ENCODE results near the gene CD82.

Gene CD82

DNA sequence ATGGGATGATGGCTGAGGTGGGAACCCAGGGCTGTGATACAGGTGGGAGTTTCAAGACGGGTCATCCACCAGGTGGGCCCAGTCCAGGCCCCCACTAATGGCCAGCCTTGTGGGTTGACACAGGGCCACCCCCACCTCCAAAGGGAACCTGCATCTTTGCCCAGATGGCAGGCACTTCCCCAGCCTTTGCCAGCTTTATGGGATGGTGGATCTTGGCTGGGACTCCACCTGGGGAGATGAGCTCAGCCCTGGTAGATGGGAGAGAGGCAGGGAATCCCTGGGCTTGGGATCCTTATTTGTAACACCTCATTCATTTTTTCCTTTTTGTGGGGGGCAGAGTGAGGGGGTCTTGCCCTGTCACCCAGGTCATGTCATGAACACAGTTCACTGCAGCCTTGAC, 33.4 kb downstream of the CD82 start:
- DNase-seq (ENCODE audit: low read depth in 2 of 3, low spot score in 2 of 3), result no peak

DNA sequence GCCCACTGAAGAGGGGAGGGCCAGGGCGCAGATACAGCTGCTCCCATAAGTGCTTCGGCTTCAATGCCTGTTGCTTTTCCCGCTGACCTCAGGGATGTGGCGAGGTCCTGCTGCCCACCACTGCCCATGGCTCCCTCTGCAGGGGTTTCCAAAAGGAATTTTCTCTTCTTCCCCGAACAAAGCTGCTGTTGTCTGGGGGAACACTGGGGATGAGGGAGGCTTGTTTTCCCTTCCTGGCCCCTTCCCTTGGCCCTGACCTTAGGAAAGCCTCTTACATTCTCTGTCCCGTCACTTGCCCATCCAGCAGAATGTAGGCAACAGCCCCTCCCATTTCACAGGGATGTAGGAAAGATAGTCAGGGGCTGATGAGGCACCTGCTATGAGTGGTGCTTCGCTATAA, 34.8 kb downstream of the CD82 start:
- DNase-seq (ENCODE audit: low read depth in 2 of 3, low spot score in 2 of 3), result no peak

DNA sequence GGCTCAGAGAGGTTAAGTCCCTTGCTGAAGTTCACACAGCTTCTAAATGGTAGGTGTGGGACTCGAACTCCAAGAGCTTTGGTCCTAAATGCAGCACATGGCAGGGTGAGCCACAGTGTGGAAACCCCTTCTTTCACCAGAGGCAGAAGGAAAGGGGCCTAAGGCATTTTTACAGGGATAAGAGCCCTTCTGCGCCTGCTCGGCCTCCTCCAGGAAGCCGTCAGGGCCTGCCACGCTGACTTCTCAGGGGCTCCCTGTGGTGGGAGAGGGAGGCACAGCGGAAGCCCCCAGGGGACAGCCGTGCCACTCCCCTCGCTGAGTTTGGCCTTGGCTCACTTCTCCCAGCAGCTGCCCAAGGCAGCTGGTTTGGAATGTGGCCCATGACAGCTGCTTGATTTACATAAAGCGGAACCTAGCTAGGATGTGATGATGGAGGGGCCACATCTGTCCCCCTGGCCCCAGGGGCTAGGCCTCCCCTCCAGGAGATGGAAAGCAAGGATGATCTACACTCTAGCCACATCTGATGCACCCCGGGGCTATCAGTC, 35.4 kb downstream of the CD82 start:
- DNase-seq (ENCODE audit: low read depth in 2 of 3, low spot score in 2 of 3), result no peak

DNA sequence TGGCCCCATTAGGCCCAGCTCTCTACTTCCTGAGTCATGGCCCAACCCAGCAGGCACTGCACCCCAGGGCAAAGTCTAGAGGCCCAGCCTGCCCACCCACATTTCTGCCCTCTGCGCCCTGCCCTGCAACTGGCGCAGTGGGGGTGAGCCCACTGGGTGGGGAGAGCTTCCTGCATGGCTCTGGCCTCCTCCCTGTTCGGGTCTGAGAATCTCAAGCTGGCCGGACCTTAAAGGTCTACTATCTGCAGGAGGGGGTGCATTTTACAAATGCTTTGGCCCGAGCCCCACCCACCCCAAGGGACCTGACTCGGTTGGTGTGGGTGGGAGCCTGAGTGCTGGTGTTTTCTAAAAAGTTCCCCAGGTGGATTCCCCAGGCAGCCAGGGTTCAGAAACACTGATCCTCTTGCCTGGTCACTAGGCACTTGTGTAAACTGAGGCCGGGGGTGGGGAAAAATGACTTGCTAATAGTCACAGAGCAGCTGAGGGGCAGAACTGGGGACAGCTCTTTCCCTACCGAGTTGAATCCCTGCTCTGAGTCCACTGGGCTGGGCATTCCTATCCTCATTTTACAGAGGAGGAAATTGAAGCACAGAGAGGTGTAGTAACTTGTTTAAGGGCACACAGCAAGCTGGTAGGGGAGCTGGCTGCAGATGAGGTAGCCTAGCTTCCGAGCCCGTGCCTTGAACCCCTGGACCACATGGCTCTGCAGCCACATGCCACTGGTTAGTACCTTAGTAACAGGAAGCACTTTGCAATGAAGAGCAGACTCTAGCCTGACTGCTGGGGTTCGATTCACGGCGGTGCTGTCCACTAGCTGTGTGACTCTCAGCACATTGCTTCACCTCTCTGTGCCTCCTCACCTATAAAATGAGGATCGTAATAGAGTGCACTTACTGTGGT, 36.3 kb downstream of the CD82 start:
- DNase-seq (ENCODE audit: low read depth in 2 of 3, low spot score in 2 of 3), result peak in 1 of 3 experiments; percentile 36

DNA sequence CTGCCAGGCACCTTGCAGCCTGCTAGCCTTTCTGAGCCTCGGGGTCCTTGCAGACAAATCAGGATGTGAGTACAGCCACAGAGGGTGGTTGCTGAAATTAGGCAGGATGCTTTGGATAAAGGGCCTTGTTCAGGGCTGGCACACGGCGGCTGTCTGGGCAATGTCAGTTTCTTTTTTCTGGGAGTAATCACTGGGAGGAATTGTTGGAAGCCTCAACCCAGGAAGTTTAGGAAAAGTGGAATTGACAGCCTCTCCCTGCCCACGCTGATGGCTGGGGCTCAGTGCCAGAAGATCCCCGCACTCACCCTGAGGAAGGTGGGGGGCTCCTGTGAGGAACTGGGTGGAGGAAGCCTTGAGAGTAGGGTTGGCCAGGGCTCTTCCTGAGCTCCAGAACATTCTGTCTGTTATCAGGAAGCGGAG, 37.4 kb downstream of the CD82 start:
- no peak for DNase-seq (ENCODE audit: low read depth in 2 of 3, low spot score in 2 of 3)

DNA sequence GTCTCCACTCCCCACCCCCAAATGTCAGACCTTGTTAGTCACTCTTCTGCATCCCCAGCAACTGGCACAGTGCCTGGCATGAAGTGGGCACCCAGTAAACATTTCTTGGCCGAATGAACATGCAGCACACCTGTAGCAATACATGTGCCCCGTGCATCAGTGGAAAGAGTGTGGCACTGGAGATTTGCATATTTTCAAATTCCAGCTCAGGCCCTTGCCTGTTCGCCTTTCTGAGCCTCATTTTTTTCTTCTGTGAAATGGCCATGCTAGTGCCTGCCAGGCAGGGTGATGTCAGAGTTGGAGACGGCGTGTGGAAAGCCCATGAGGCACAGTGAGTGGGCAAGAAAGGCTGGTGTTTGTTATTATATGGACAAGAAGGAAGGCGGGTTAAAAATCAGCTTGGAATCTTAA, 38.7 kb downstream of the CD82 start:
- DNase-seq (ENCODE audit: low read depth in 2 of 3, low spot score in 2 of 3), result no peak

DNA sequence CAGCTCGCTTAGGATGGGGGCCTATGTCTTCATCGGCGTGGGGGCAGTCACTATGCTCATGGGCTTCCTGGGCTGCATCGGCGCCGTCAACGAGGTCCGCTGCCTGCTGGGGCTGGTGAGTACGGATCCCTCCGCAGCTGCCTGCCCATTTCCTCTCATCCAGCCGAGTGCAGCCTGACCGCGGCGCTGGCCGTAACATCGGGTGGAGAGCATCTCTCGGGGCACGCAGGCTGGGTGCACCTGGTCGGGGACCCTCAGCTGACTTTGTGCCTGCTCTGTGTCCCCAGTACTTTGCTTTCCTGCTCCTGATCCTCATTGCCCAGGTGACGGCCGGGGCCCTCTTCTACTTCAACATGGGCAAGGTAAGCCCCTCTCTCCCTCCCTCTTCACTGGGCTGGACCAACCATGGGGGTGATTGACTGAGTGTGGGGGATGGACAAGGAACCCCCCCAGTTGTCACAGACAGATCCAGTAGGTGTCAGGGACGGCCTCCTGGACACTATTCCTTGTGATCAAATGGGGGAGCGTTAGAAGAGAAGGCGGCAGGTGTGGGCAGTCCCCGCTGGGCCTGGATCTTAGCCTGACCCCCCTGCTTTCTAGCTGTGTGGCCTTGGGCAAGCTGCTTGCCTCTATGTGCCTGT, 39.7 kb downstream of the CD82 start:
- DNase-seq (ENCODE audit: low read depth in 2 of 3, low spot score in 2 of 3), result no peak

DNA sequence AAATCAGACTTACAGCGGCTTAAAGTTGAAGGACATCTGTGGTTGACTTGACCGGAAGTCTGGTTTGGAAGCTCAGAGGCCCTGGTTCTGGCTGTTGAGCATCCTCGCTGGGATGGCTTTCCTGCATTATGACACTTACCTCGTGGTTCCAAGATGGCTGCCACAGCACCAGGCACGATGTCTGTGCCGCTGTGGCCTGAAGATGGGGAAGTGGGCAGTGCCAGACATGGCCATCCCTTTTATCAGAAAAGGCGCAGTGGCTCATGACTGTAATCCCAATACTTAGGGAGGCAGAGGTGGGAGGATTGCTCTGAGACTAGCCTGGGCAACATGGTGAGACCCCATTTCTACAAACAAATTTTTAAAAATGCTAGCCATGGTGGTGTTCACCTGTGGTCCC, 40.5 kb downstream of the CD82 start:
- DNase-seq (ENCODE audit: low read depth in 2 of 3, low spot score in 2 of 3), result no peak

DNA sequence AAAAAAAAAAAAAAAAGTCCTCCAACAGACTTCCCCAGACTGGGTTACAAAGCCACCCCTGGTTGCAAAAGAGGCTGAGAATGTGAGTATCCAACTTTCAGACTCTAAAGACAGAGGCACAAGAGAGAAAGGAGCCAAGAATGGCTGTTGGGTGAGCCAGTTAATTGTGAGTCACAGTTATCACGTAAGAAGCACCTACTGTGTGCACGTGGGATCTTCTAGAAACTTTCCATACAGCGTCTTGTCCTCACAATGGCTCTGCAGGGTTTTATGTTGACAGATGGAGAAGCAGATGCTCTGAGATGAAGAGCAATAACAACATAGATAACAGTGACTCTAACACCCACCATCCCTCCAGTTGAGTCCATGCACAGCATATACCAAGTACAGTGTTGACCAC, 41.0 kb downstream of the CD82 start:
- DNase-seq (ENCODE audit: low read depth in 2 of 3, low spot score in 2 of 3), result no peak

DNA sequence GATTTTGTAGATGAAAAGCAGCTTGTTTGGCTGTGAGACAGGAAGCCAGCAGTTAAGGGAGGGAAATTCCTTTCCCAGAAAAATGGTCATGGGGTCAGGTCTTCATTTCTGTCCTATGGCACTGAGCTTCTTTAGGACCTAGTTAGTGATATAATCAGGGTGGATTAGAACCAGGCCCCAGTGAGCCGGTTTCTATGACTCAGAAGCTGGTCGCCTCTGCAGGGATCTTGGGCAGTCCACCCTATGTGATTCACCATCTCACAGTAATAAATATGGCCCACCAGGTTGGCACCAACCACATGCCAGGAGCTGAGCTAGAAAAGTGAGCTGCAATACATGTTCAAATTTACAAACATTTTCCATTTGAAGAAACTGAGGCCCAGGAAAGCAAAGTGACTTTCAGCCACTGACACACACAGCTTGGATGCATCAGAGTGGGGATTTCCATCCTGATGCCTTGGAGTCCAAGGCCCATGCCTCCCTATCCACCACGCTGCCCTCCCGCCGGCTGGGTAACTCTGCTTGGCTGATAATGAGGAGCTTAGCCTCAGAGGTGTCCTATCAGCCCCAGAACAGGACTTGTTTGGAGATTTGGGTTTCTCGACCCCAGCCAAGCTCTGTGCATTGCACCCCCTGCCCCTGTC, 42.0 kb downstream of the CD82 start:
- no peak for DNase-seq (ENCODE audit: low read depth in 2 of 3, low spot score in 2 of 3)

DNA sequence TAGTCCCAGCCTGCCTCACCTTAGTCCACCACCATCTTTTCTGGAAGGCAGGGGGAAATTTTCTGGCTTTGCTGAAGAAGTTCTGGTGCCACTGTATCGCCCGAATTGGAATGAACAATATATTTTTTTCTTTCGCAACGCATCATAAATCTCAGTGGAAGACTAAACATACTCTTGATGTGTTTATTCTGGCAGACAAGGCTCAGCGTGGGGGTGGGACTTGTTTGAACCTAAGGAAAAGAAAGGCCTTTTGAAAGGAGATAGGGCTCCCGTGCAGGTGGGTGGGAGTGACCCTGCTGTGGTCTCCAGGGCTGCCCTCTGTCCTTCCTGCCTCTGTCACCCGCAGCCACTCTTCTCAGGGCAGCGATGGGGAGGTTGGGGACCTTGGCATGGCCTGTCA, 42.5 kb downstream of the CD82 start:
- DNase-seq (ENCODE audit: low read depth in 2 of 3, low spot score in 2 of 3), result no peak

DNA sequence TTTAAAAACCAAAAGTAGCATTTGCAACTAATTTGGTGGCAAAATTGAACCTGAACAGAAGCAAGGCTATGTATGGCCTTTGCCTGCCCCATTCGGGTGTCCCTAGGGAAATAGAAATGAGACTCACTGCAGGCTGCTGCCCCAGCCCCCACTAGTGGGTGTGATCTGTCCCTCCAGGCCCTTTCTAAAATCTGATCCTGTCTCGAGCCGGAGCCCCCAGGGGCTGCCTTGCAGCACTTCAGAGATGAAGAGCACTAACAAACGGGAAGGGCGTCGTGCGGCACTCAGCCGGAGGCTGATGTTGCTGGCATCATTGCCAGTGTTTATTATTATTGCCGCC, 43.2 kb downstream of the CD82 start:
- DNase-seq (ENCODE audit: low read depth in 2 of 3, low spot score in 2 of 3), result no peak

DNA sequence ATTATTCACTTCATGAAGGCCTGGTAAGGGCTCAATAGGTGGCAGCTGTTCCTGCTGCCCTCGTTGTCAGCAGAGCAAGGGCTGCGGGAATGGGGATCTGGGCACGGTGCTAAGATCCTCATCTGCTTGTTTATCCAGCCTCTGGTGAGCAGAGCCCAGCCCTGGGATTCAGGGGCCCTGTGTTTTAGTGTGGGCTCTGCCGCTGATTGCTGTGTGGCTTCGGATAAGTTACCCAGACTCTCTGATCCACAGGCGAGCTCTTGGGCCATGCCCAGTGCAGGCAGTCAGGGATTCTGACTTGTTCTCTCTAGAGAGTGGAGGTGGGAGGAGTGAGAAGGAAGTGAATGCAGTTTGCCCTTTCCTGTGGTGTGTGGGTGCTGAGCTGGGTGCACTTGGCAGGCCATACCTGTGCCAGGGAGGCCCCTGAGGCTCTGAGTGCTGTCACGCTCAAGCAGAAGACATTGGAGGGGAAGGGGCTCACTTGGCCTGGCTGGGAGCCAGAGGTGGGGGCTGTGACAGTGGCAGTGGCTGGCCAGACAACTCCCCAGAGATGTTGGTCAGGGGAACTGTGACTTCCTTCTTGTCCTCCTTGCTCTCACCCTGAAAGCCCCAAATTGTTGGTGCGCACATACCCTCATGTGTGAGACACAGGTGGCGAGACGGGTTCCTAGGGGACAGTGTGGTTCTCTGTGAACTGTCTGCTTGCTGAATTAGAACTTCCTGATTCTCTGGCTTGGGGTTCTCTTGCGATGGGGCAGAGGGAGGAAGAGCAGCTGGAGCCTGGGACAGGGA, 43.7 kb downstream of the CD82 start:
- no peak for DNase-seq (ENCODE audit: low read depth in 2 of 3, low spot score in 2 of 3)

DNA sequence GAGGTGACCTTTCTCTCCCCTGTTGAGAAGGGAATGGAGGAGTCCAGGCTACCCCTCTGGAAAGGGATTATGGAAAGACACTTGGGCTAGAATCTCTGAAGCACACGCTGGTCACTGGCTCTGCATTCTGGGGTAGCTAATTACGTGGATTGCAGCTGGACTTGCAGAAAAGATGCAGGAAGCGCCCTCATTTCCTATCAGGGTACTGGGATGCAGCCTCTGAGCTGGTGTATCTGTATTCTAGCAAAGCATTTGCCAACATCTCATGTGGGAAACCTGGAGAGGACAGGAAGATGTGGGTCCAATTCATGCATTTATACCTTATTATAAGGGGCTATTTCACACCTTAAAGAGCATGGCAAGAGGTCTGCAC, 44.3 kb downstream of the CD82 start:
- DNase-seq (ENCODE audit: low read depth in 2 of 3, low spot score in 2 of 3), result no peak

DNA sequence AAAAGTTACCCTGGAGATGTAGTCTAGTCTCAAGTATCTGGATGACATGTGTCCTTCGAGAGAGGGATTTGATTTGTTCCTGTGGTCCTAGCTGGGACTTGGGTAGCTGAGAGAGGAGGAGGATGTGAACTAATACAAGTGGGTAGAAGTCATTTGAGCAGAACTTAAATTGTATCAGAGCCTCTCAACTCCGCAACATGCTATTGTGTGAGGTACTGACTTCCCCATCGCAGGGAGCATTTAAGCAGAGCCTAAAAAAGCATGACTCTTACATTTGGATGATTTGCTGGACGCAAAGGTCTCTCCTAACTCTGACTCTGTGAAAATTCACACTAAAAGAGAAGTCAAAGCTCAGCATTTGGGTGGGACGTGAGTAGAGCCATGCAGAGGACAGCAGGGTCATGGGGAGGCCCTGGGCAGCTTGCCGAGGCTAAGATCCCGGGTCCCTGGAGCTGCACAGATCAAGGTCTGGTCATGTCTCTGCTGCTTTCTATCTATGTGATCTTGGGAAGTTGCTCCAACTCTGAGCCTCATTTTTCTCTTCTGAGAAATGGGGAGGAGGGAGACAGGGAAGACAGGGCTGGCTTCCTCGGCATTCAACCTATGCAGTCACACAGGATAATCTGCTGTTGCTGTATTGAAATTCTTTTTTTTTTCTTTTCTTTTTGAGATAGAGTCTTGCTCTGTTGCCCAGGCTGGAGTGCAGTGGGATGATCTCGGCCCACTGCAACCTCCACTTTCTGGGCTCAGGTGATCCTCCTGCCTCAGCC, 44.9 kb downstream of the CD82 start:
- no peak for DNase-seq (ENCODE audit: low read depth in 2 of 3, low spot score in 2 of 3)

DNA sequence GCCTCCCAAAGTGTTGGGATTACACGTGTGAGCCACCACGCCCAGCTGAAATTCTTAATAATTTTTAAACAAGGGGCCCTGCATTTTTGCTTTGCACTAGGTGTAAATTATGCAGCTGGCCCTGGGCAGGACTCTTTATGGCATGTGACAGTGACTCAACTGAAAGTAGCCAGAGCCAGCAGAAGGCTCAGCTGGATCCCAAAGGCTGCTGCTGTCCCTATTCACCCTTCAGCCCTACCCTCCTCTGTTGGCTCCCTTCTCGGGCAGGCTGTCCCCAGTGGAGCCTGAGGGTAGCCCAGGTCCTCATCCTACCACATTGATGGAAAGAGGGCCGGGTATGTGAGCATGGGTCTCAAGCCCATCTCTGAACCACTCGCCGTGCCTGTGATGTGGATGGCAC, 45.6 kb downstream of the CD82 start:
- no peak for DNase-seq (ENCODE audit: low read depth in 2 of 3, low spot score in 2 of 3)

DNA sequence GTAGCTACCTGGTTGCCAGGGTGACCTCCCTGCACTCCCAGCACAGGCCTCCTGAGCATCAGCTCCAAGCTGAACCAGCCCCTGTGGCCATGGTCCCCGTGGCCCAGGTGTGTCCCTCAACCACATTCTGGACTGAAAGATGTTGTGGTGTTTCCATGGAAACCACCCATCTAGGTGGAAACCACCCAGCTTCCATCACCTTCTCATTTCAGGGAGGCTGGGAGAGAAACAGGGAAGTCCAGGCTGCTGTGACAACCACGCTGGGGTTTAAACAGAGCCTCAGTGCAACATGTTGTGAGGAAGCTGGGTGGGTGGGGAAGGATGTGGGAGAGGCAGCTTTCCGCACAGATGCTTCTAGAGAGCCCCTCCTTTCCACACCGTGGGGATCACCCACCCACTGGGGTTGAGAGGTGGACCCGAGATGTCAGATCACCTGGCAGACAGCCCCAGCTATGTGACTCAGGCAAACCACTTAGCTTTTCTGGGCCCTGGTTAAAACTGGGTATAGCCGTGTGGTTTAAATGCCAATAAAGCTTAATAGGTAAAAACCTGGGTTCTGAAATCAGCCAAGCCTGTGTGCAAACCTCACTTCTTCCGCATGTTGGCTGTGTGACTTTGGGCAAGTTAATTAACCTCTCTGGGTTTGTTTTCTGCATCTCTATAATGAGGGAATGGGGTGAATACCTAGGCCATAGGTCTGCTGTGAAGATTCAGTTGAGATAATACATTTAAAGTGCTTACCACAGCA, 46.4 kb downstream of the CD82 start:
- DNase-seq (ENCODE audit: low read depth in 2 of 3, low spot score in 2 of 3), result peak in 1 of 3 experiments; percentile 56

DNA sequence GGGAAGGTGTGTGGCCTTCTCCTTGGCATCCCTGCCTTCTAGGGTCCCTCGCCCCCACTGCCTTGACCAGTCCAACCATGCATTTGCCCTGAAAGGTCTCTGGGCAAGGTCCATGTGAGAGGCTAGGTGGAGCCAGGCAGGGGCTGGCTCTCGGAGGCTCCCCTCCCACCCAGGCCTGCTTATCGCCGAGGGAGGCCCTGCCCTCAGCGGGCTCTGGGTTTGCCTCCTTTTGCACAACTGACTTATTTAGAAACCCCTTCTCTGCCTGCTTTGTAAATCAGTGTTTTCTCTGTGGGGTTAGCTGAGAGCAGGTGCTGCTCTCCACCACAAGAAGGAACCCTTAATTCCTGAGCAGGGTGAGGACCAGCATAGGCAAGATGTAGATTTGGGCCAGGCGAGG, 47.7 kb downstream of the CD82 start:
- no peak for DNase-seq (ENCODE audit: low read depth in 2 of 3, low spot score in 2 of 3)

DNA sequence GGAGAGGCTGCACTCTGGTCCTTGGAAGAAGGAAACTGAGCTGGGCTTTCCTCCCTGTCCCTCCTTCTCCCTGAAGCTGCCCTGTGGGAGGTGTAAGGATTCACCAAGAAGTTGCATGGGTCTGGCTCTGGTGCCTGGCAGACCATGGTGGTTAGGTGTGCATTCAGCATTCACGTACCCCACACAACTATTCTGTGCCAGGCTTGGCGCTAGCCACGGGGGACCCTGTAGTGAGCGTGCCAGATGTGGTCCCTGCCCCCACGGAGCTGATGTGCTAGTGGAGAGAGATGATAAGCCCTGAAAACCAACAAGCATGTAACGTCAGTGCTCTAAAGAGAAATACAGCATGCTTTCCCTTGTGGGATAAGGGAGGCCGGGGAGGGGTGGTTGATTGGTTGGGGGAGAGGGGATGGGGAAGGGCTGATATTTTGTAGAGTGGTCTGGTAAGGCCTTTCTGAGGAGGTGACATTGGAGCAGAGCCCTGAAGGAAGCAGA, 48.9 kb downstream of the CD82 start:
- no peak for DNase-seq (ENCODE audit: low read depth in 2 of 3, low spot score in 2 of 3)
